HG02885 (cell line): ENCODE results near the gene TMEM256.

Source experiments
- ATAC-seq: cut with Tn5 transposase; IDR thresholded peaks from one replicate; pipeline ENCODE4 v1.9.1; 2021; ENCODE audit warnings: mild to moderate bottlenecking; ENCODE audit not compliant: unreplicated experiment, poor library complexity

TMEM256 gene

GRCh38 chr17:7403977-7404736 is at the start of gene TMEM256:
Gene TMEM256, minus strand, starts transcription at chr17:7404097. Its CDS starts 13 bp downstream, at chr17:7404084.
- peak; percentile 96 for ATAC-seq

GRCh38 chr17:7448461-7448860 is 44.6 kb upstream of the TMEM256 start:
- no peak for ATAC-seq

GRCh38 chr17:7445619-7445968 is 41.7 kb upstream of the TMEM256 start:
- ATAC-seq: no peak

GRCh38 chr17:7444682-7445618 is 41.1 kb upstream of the TMEM256 start, which contains the start of gene CHRNB1:
Gene CHRNB1, plus strand, starts transcription at chr17:7445061. Its CDS starts 67 bp downstream, at chr17:7445128.
- ATAC-seq: no peak

- ATAC-seq: no peak
Observed at GRCh38 chr17:7443499-7444485, 39.9 kb upstream of the TMEM256 start.

GRCh38 chr17:7442142-7442541 is 38.2 kb upstream of the TMEM256 start:
- no peak for ATAC-seq

GRCh38 chr17:7441266-7441665 is 37.4 kb upstream of the TMEM256 start:
- no peak for ATAC-seq

- ATAC-seq: no peak
Observed at GRCh38 chr17:7440834-7441195, 36.9 kb upstream of the TMEM256 start.

- ATAC-seq: no peak
Observed at GRCh38 chr17:7440113-7440833, 36.4 kb upstream of the TMEM256 start.

- no peak for ATAC-seq
Observed at GRCh38 chr17:7439462-7440112, 35.7 kb upstream of the TMEM256 start, which contains the start of gene FGF11. Gene FGF11, plus strand, starts transcription at chr17:7439512. Its CDS starts 109 bp downstream, at chr17:7439621.

GRCh38 chr17:7438656-7439460 is 35.0 kb upstream of the TMEM256 start:
- ATAC-seq: no peak

GRCh38 chr17:7437950-7438614 is 34.2 kb upstream of the TMEM256 start:
- ATAC-seq: no peak

GRCh38 chr17:7437369-7437863 is 33.5 kb upstream of the TMEM256 start:
- no peak for ATAC-seq

- peak; percentile 43 for ATAC-seq
Observed at GRCh38 chr17:7436556-7437368, 32.9 kb upstream of the TMEM256 start.

GRCh38 chr17:7435676-7436555 is 32.0 kb upstream of the TMEM256 start:
- ATAC-seq: peak; percentile 15

- no peak for ATAC-seq
Observed at GRCh38 chr17:7432296-7432695, 28.4 kb upstream of the TMEM256 start.
